NCI-H82 treated with DMSO at 0.1 percent for 48 hours (cell line): ENCODE data around the gene COPS8.

ENCODE experiments used
- DNase-seq: peaks from one replicate; lab custom pipeline; 2025; ENCODE audit not compliant: unreplicated experiment; lab: John Stamatoyannopoulos, UW

Gene COPS8

DNA sequence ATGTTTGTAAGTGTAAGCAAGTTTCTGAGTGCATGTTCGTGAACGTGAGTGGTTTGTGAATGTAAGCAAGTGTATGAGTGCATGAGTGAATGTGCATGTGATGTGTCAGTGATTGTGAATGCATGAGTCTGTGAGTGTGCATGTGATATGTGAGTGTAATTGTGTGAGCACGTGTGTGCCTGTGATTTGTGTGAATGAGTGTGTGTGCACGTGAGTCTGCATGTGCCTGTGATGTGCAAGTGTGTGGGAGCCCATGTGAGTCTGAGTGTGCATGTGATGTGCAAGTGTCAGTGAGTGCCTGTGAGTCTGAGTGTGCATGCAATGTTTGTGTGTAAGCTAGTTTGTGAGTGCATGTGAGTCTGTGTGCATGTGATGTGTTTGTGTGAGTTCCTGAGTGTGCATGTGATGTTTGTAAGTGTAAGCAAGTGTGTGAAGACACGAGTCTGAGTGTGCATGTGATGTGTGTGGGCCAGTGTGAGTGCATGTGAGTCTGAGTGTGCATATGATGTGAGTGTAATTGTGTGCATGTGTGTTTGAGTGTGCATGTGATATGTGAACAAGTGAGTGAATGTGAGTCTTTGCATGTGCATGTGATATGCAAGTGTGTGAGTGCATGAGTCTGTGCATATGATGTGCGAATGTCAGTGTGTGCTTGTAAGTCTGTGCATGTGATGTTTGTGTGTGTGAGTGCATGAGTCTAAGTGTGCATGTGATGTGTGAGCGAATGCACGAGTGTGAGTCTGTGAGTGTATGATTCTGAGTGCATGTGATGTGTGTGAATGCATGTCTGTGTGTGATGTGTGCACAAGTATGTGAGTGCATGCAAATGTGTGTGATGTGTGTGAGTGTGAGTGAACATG is 45.1 kb downstream of the COPS8 start:
- no peak for DNase-seq

DNA sequence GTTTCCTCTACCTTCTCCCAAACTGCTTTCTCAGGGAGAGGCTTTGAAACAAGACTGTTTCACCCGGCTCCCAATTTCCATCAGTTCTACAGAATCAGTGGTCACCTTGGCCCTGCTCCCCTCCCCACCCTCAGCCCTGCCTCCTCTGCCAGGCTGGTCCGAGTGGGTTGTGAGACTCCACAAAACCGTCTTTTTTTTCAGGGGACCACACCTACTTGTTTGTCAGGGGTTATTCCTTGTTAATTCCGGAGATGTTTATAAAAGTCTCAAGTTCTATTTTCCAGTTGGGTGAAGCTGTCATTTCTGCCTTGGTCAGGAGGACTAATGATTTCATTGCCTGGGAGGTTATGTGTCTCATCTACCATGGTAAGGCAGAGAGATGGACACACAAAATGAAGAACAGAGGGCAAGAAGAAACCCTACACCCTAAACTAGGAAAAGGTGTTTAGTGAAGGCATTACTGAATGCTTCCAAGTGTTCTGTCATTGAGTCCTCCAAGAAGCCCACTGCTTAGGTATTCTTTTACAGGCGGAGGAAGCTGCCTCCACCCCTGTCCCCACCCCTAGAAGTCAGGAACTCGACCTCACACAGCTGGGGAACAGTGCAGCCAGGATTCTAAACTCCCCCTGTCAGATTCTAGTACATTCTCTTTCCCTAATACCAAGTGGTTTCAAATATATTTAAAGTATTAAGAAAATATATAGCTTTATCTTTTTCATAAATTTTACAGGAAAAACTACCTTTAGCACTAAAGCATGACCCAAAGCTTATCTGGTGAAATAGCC is 46.3 kb downstream of the COPS8 start:
- no peak for DNase-seq

DNA sequence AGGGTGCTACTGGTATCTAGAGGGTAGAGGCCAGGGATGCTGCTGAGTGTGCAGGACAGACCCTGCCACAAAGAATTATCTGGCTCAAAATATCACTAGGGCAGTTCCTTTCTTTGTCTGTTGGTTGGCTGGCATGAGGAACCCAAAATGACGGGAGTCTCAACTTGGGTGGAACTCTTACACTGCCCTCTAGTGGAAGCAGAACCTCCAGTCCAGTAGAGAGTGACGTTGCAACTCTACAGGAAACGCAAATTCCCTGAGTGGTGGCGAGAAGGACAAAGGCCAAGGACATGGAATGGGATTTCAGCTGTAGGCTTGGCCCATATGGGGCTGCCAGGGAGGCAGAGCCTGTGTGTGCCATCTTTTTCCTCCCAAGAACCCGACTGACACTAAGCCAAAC is 47.1 kb downstream of the COPS8 start:
- DNase-seq = no peak

DNA sequence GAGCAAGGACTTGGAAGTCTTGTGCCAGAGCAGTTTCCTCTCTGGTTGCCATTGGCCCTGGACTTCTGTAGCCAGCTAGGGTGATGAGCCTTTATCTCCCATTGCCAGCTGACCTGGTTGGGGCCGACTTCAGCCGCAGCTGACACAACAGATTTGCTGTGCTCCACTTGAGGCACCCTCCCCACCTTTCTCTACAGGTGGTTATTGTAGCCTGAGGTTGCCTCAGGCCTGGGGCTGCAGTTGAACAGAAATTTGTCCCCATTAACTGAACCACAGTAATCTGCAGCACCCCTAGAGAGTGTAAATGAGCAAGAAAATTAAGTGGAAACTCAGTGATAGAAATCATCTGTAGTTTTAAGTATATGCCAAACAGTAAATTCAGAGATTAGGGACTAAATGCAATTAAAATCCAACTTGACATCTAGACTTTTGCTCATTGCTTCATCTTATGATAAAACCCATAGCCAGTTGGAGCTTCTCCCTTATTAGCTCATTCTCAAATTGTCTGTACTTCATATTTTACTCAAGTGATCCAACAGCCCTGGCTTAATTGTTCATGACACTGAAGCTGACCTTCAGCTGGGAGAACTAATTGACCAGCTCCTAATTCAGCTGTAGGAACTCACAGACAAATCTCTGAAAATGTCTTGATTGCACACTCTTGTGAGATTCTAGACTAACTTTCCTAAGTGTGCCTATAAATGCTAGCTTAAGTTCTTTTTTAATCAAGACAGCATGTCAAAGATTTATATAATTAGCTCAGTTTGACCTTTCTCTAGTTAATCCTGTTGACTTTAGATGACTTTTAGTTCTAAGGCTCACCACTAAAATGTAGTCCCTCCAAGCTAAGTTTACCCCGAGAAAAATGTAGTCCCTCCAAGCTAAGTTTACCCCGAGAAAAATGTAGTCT is 48.9 kb downstream of the COPS8 start:
- DNase-seq = no peak

DNA sequence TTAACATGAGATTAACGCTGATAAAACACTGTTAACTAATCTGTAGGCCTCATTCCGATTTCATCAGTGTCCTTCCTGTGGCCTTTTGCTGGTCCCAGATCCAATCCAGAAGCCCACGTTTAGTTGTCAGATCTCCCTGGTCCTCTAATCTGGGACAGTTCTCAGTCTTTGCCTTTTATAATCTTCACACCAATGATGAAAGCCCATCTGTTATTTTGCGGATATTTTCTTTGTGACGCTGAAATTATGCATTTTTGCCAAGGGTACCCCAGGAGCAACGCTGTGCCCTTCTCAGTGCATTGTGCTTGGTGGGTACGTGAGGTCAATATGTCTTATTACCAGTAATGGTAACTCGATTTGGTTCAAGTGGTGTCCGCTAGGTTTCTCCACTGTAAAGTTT is 51.1 kb downstream of the COPS8 start:
- DNase-seq = no peak

DNA sequence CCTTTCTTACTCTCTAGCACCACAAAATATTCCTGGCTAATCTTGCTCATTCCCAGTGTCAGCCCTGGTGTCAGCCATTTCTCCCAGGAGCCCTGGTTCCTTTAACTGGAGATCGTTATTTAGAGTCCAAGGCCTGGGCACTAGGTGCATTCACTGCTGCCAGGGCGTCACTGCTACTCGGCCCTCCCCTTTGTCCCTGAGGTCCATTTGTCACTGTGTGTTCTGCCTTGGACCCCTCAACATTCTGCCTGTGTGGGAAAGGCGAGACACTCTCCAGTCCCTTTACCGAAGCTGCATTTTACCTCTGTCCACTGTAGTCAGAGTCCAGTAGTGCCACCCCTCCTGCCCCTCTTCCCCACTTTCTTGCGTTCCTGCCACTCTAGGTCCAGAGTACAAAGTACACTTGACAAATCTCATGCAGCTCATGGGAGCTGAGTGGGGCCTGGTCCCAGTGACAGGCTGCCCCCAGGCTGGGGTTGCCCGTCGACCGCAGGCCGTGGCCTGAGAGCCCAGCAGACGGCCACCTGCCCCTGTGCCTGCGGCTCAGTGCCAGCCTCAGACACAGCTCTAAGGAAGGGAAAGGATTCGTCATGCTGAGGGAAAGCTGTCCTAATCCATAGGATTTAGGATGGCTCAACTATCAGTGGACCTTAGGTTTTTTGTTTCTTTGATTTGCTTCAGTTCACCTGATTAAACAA is 52.1 kb downstream of the COPS8 start:
- no peak for DNase-seq

DNA sequence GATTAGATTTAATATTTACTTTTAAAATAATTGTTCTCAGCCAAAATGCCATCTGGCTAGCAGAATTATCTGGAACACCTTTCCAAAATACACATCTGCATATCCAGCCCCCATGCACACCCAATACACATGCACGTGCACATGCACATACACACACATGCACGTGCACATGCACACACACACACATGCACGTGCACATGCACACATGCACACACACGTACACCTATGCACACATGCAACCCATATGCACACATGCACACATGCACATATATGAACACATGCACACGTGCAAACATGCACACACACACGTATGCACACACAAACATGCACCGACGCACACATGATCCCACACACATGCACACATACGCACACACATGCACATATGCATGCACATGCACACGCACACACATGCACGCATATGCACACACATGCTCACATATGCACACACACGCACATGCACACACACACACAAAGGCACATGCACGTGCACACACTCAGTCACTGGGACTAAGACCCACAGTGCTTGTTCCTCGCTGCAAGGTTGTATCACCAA is 53.5 kb downstream of the COPS8 start:
- no peak for DNase-seq

DNA sequence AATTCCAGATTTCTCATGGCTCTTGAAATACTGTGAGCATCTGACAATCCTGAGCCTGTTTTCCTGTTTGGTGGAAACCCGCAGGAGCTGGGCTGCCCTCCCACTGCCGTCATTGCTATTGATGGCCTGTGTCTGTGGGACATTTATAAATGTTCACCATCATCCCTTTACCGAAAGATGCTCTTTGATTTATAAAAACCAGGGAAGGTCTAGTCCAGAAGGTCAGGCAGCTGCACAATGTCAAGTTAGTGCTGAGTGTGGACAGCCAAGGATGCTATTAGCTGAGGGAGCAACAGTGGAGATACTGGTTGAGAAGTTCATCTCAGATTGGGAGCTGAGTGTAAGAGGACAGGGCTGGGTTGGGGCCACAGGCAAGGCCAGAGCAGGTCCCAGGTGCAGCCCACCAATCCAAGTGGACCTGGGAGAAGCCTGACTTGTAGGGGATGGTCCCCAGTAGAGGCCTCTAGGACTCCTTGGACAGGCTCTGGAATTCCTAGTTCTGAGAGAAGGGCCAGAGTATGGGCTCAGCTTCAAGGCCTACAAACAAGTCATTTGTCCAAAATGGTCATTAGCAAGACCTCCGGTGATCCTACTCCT is 55.1 kb downstream of the COPS8 start:
- no peak for DNase-seq

DNA sequence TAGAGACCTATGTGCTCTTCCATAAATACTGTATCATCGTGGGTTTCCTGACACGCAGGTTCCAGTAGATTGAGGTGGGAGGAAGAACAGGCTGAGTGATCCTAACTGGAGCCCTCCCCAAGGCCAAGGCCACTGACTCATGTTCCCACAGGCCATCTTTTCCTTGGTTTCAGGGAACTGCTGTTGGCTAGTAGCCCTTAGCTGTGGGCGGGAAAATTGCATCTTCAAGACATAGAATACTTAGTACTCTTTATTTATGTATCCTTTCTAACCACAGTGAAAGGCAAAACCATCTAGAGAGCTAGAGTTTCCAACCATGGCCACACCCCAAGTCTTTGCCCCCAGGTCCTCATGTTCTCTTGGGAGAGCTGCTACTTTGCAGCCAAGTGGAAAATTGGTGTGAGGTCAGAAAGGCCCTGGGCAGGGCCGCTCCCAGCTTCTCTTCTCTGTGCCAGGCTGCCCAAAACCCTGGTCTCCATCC is 55.9 kb downstream of the COPS8 start:
- no peak for DNase-seq

DNA sequence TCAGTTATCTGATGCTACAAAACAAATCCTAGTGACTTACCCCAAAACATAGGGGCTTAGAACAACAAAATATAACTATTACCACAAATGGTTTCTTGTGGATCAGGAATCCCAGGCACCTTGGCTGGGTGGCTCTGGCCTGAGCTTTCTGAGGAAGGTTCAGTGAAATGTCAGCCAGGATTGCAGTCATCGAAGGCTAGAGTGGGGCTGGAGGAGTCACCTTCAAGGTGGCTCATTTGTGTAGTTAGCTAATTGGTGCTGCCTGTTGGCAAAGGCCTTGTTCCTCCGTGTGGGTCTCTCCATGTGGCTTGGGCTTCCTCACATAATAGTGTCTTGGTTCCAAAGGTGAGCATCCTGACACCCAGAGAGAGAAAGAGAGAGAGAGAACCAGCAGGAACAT is 57.4 kb downstream of the COPS8 start:
- no peak for DNase-seq

DNA sequence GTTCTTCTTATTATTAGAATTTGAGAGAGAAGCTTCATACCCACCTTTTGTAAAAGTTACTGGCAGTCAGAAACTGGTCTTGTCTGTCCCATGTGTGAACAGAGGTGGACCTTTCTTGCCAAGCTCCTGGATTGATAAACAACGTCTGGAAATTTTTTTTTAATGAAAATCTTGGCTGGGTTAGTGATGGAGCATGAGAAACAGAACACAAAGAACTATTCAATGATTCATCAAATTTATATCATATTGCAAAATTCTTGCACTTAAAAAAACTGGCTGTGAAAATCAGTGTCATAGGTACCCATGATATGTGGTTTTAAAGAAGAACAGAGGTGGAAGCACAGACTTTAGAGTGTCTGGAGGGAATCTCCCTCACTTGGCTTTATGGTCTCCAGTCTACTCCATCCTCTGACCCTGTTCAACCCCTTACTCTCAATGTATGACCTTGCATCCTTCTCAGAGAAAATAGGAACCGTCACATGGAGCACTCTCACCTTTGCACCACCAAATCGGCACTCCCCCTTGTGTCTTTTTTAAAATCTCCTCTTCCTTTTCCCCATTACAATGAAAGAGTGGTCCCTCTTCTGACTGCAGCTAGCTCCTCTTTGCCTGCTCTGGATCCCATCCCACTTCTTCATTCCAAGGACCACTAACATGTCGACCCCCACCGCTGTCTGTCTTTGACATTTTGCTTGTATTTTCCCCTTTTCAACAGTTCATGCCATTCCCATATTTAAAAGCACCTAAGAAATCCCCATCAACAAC is 58.2 kb downstream of the COPS8 start:
- no peak for DNase-seq

DNA sequence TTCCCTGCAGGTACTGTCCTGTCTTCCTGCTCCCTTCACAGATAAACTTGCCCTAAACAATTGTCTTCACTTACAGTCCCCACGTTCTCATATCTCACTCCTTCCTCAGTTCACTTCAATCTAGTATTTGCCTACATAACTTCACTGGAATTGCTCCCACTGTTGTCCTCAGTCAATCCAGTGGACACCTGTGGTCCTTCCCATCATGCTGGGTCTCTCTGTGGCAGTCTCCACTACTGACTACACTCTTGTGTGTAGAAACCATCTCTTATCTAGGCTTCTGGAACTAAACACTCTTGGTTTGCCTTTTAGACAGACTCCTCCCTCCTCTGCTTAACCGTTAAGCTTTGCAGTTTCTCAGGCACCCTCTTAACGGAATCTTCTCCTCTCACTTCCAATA is 58.8 kb downstream of the COPS8 start:
- DNase-seq = no peak

DNA sequence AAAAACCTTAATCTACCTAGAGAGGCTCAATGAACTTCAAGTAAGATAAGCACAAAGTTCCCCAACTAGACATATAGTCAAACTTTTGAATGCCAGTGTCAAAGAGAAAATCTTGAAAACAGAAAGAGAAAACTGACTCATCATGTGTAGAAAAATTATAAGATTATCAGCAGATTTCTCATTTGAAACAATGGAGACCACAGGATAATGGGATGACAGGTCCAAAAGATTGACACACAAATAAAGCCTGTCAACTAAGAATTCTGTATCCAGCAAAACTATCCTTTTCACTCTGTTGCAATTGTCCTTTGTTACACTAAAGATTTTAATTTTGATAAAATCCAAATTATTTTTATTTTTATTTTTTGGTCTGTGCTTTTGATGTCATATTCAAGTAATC is 61.6 kb downstream of the COPS8 start:
- no peak for DNase-seq

DNA sequence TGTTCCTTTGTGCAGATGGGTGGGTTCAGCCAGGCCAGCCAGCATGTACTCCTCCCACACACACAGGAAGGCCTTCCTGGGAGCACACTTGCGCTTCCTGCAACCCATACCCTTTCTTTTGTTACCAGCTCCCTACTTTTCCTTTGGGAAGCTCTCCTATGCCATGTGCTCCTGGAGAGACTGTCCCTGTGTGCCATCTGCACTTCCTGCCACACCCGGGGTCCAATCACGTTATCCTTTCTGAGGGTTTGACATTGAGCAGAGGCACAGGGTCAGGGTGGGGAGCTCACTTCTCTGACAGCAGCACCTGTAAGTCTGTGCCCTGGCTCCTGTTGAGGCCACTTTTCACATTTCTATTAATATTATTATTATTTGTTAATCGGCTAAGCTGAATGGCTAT is 62.9 kb downstream of the COPS8 start:
- no peak for DNase-seq

DNA sequence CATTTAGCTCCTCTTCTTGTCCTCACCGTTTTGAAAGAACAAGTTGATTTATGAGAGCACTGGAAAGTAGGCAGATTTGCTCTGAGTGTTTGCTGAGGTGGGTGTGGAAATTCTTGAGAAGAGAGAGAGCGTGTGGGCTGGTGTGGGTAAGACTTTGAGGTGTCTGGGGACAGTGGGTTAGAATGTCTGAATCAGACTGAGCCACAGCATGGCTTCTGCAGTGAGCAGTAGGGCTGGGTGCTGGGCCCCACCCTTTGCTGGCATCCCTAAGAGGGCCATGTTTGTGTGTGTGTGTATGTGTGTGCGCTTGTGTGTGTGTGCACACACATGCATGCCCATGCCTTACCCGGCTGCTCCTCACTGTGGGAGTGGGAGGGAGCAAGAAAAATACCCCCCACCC is 63.7 kb downstream of the COPS8 start:
- DNase-seq = no peak
